ENCODE results near the gene DEPDC5.

Gene DEPDC5

GRCh38 chr22:31898926-31899325, 145.1 kb downstream of the DEPDC5 start:
- no peaks in the 10 kb centered on the region for H3K27me3 ChIP-seq (ENCODE audit: control insufficient read depth in 1 of 2, insufficient read depth in 2 of 2, low read length in 2 of 2)
- H3K36me3 ChIP-seq (ENCODE audit: control insufficient read depth in 1 of 2, insufficient read depth in 2 of 2, low read length in 2 of 2): peaks cover 17 to 49% of the 10 kb centered on the region in 2 donors
- H3K9me3 ChIP-seq (ENCODE audit: control insufficient read depth in 1 of 2, low read length in 2 of 2): no peaks in the 10 kb centered on the region
- no peak overlapping the region for H3K4me3 ChIP-seq (ENCODE audit: low read depth in 1 of 2, low read length in 2 of 2)
- H3K27ac ChIP-seq (ENCODE audit: low read depth, low read length): no peak overlapping the region
- no peaks in the 10 kb centered on the region for H3K4me1 ChIP-seq (ENCODE audit: control insufficient read depth in 1 of 2, insufficient read depth in 2 of 2, low read length in 2 of 2)
- H3K9ac ChIP-seq (ENCODE audit: low read depth in 1 of 2, low read length in 2 of 2): no peak overlapping the region

GRCh38 chr22:31899669-31900068, 145.8 kb downstream of the DEPDC5 start:
- Histone ChIP-seq H3K36me3 (ENCODE audit: control insufficient read depth in 1 of 2, insufficient read depth in 2 of 2, low read length in 2 of 2) (peaks cover 15 to 50% of the 10 kb centered on the region in 2 donors), H3K4me3 (ENCODE audit: low read depth in 1 of 2, low read length in 2 of 2) (no peak overlapping the region), H3K9ac (ENCODE audit: low read depth in 1 of 2, low read length in 2 of 2) (no peak overlapping the region), H3K9me3 (ENCODE audit: control insufficient read depth in 1 of 2, low read length in 2 of 2) (no peaks in the 10 kb centered on the region), H3K27ac (ENCODE audit: low read depth, low read length) (no peak overlapping the region), H3K4me1 (ENCODE audit: control insufficient read depth in 1 of 2, insufficient read depth in 2 of 2, low read length in 2 of 2) (no peaks in the 10 kb centered on the region), H3K27me3 (ENCODE audit: control insufficient read depth in 1 of 2, insufficient read depth in 2 of 2, low read length in 2 of 2) (no peaks in the 10 kb centered on the region)

- no peaks in the 10 kb centered on the region for H3K27me3 ChIP-seq (ENCODE audit: control insufficient read depth in 1 of 2, insufficient read depth in 2 of 2, low read length in 2 of 2)
- H3K4me1 ChIP-seq (ENCODE audit: control insufficient read depth in 1 of 2, insufficient read depth in 2 of 2, low read length in 2 of 2): no peaks in the 10 kb centered on the region
- H3K36me3 ChIP-seq (ENCODE audit: control insufficient read depth in 1 of 2, insufficient read depth in 2 of 2, low read length in 2 of 2): peaks cover 16 to 54% of the 10 kb centered on the region in 2 donors
- no peak overlapping the region for H3K4me3 ChIP-seq (ENCODE audit: low read depth in 1 of 2, low read length in 2 of 2)
- no peak overlapping the region for H3K27ac ChIP-seq (ENCODE audit: low read depth, low read length)
- H3K9ac ChIP-seq (ENCODE audit: low read depth in 1 of 2, low read length in 2 of 2): no peak overlapping the region
- no peaks in the 10 kb centered on the region for H3K9me3 ChIP-seq (ENCODE audit: control insufficient read depth in 1 of 2, low read length in 2 of 2)
Observed at GRCh38 chr22:31901388-31902137, 147.7 kb downstream of the DEPDC5 start.

- Histone ChIP-seq H3K4me3 (ENCODE audit: low read depth in 1 of 2, low read length in 2 of 2) (no peak overlapping the region), H3K9me3 (ENCODE audit: control insufficient read depth in 1 of 2, low read length in 2 of 2) (no peaks in the 10 kb centered on the region), H3K4me1 (ENCODE audit: control insufficient read depth in 1 of 2, insufficient read depth in 2 of 2, low read length in 2 of 2) (no peaks in the 10 kb centered on the region), H3K9ac (ENCODE audit: low read depth in 1 of 2, low read length in 2 of 2) (no peak overlapping the region), H3K27ac (ENCODE audit: low read depth, low read length) (no peak overlapping the region), H3K36me3 (ENCODE audit: control insufficient read depth in 1 of 2, insufficient read depth in 2 of 2, low read length in 2 of 2) (peaks cover 13 to 42% of the 10 kb centered on the region in 2 donors), H3K27me3 (ENCODE audit: control insufficient read depth in 1 of 2, insufficient read depth in 2 of 2, low read length in 2 of 2) (no peaks in the 10 kb centered on the region)
Observed at GRCh38 chr22:31904651-31905050, 150.8 kb downstream of the DEPDC5 start.

GRCh38 chr22:31905356-31905755, 151.5 kb downstream of the DEPDC5 start:
- Histone ChIP-seq H3K27me3 (ENCODE audit: control insufficient read depth in 1 of 2, insufficient read depth in 2 of 2, low read length in 2 of 2) (no peaks in the 10 kb centered on the region), H3K4me3 (ENCODE audit: low read depth in 1 of 2, low read length in 2 of 2) (no peak overlapping the region), H3K9me3 (ENCODE audit: control insufficient read depth in 1 of 2, low read length in 2 of 2) (no peaks in the 10 kb centered on the region), H3K36me3 (ENCODE audit: control insufficient read depth in 1 of 2, insufficient read depth in 2 of 2, low read length in 2 of 2) (peaks cover 13 to 42% of the 10 kb centered on the region in 2 donors), H3K27ac (ENCODE audit: low read depth, low read length) (no peak overlapping the region), H3K9ac (ENCODE audit: low read depth in 1 of 2, low read length in 2 of 2) (no peak overlapping the region), H3K4me1 (ENCODE audit: control insufficient read depth in 1 of 2, insufficient read depth in 2 of 2, low read length in 2 of 2) (no peaks in the 10 kb centered on the region)

- H3K36me3 ChIP-seq (ENCODE audit: control insufficient read depth in 1 of 2, insufficient read depth in 2 of 2, low read length in 2 of 2): peaks cover 13 to 42% of the 10 kb centered on the region in 2 donors
- H3K9ac ChIP-seq (ENCODE audit: low read depth in 1 of 2, low read length in 2 of 2): no peak overlapping the region
- no peak overlapping the region for H3K4me3 ChIP-seq (ENCODE audit: low read depth in 1 of 2, low read length in 2 of 2)
- no peak overlapping the region for H3K27ac ChIP-seq (ENCODE audit: low read depth, low read length)
- H3K4me1 ChIP-seq (ENCODE audit: control insufficient read depth in 1 of 2, insufficient read depth in 2 of 2, low read length in 2 of 2): no peaks in the 10 kb centered on the region
- H3K9me3 ChIP-seq (ENCODE audit: control insufficient read depth in 1 of 2, low read length in 2 of 2): no peaks in the 10 kb centered on the region
- H3K27me3 ChIP-seq (ENCODE audit: control insufficient read depth in 1 of 2, insufficient read depth in 2 of 2, low read length in 2 of 2): no peaks in the 10 kb centered on the region
Observed at GRCh38 chr22:31906086-31906485, 152.3 kb downstream of the DEPDC5 start.

- H3K27me3 ChIP-seq (ENCODE audit: control insufficient read depth in 1 of 2, insufficient read depth in 2 of 2, low read length in 2 of 2): no peaks in the 10 kb centered on the region
- no peak overlapping the region for H3K4me3 ChIP-seq (ENCODE audit: low read depth in 1 of 2, low read length in 2 of 2)
- no peak overlapping the region for H3K9ac ChIP-seq (ENCODE audit: low read depth in 1 of 2, low read length in 2 of 2)
- no peaks in the 10 kb centered on the region for H3K9me3 ChIP-seq (ENCODE audit: control insufficient read depth in 1 of 2, low read length in 2 of 2)
- H3K36me3 ChIP-seq (ENCODE audit: control insufficient read depth in 1 of 2, insufficient read depth in 2 of 2, low read length in 2 of 2): peaks cover 13 to 37% of the 10 kb centered on the region in 2 donors
- no peaks in the 10 kb centered on the region for H3K4me1 ChIP-seq (ENCODE audit: control insufficient read depth in 1 of 2, insufficient read depth in 2 of 2, low read length in 2 of 2)
- no peak overlapping the region for H3K27ac ChIP-seq (ENCODE audit: low read depth, low read length)
Observed at GRCh38 chr22:31906569-31906968, 152.8 kb downstream of the DEPDC5 start.

- H3K36me3 ChIP-seq (ENCODE audit: control insufficient read depth in 1 of 2, insufficient read depth in 2 of 2, low read length in 2 of 2): peaks cover 13 to 25% of the 10 kb centered on the region in 2 donors
Observed at GRCh38 chr22:31909977-31910376, 156.2 kb downstream of the DEPDC5 start.

GRCh38 chr22:31911565-31912406, 158.0 kb downstream of the DEPDC5 start:
- peaks cover 5 to 10% of the 10 kb centered on the region in 2 donors for H3K36me3 ChIP-seq (ENCODE audit: control insufficient read depth in 1 of 2, insufficient read depth in 2 of 2, low read length in 2 of 2)
- H3K4me3 ChIP-seq (ENCODE audit: low read depth in 1 of 2, low read length in 2 of 2): no peak overlapping the region
- H3K9me3 ChIP-seq (ENCODE audit: control insufficient read depth in 1 of 2, low read length in 2 of 2): no peaks in the 10 kb centered on the region
- H3K27ac ChIP-seq (ENCODE audit: low read depth, low read length): no peak overlapping the region
- peaks cover 17 to 19% of the 10 kb centered on the region in 2 donors for H3K4me1 ChIP-seq (ENCODE audit: control insufficient read depth in 1 of 2, insufficient read depth in 2 of 2, low read length in 2 of 2)
- no peaks in the 10 kb centered on the region for H3K27me3 ChIP-seq (ENCODE audit: control insufficient read depth in 1 of 2, insufficient read depth in 2 of 2, low read length in 2 of 2)
- H3K9ac ChIP-seq (ENCODE audit: low read depth in 1 of 2, low read length in 2 of 2): no peak overlapping the region

More at GRCh38 chr22:31909977-31910376, 156.2 kb downstream of the DEPDC5 start:
- Histone ChIP-seq H3K9ac (ENCODE audit: low read depth in 1 of 2, low read length in 2 of 2) (no peak overlapping the region), H3K4me1 (ENCODE audit: control insufficient read depth in 1 of 2, insufficient read depth in 2 of 2, low read length in 2 of 2) (peaks cover 10 to 11% of the 10 kb centered on the region in 2 donors), H3K4me3 (ENCODE audit: low read depth in 1 of 2, low read length in 2 of 2) (no peak overlapping the region), H3K27me3 (ENCODE audit: control insufficient read depth in 1 of 2, insufficient read depth in 2 of 2, low read length in 2 of 2) (no peaks in the 10 kb centered on the region), H3K27ac (ENCODE audit: low read depth, low read length) (no peak overlapping the region), H3K9me3 (ENCODE audit: control insufficient read depth in 1 of 2, low read length in 2 of 2) (no peaks in the 10 kb centered on the region)

- H3K36me3 ChIP-seq (ENCODE audit: control insufficient read depth in 1 of 2, insufficient read depth in 2 of 2, low read length in 2 of 2): peaks cover 3 to 7% of the 10 kb centered on the region in 2 donors
- peaks cover 17 to 20% of the 10 kb centered on the region in 2 donors for H3K4me1 ChIP-seq (ENCODE audit: control insufficient read depth in 1 of 2, insufficient read depth in 2 of 2, low read length in 2 of 2)
- H3K9me3 ChIP-seq (ENCODE audit: control insufficient read depth in 1 of 2, low read length in 2 of 2): no peaks in the 10 kb centered on the region
- H3K4me3 ChIP-seq (ENCODE audit: low read depth in 1 of 2, low read length in 2 of 2): no peak overlapping the region
- H3K27ac ChIP-seq (ENCODE audit: low read depth, low read length): no peak overlapping the region
- H3K27me3 ChIP-seq (ENCODE audit: control insufficient read depth in 1 of 2, insufficient read depth in 2 of 2, low read length in 2 of 2): no peaks in the 10 kb centered on the region
- no peak overlapping the region for H3K9ac ChIP-seq (ENCODE audit: low read depth in 1 of 2, low read length in 2 of 2)
Observed at GRCh38 chr22:31912407-31912743, 158.6 kb downstream of the DEPDC5 start.
